ENCODE measurements around the gene ATXN7L1. TPM values are rescaled to one million over a fixed set of nuclear protein-coding genes. Genes with fewer than 3 reads are reported as not detected.

ATXN7L1 gene
- total and polyA plus RNA-seq, 5 donors from 2014 or later = 25.8 to 78.9 (median 26.8) TPM

DNA sequence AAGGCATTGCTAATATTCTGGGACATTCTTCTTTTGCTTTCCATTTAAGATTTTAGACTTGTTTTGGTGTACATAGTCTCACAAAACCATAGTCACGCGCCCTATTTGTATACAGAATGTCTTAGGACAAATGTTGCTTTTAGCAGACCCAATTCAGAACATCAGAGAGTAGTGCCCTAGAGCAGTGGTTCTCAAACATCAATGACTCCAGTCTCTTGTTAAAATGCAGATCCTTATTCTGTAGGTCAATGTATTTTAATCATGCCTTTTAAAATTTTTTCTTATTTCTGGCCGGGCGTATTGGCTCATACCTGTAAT lies 167.7 kb downstream of the ATXN7L1 start:
- peaks cover 0 to 32% (median 11%) of the 10 kb centered on the region in 7 donors for H3K9me3 Mint-ChIP-seq
- H3K36me3 Mint-ChIP-seq = peaks cover 36% of the 10 kb centered on the region
- H3K4me1 Mint-ChIP-seq = peaks cover 19 to 41% (median 26%) of the 10 kb centered on the region in 4 donors
- no peaks in the 10 kb centered on the region for H3K27me3 Mint-ChIP-seq
- Histone ChIP-seq H3K27me3 (ENCODE audit: control insufficient read depth, insufficient read depth, low read length) (no peaks in the 10 kb centered on the region), H3K4me3 (ENCODE audit: low read depth, low read length) (no peak overlapping the region), H3K27ac (ENCODE audit: insufficient read depth, low read length, poor library complexity, severe bottlenecking) (no peak overlapping the region), H3K36me3 (ENCODE audit: control insufficient read depth, insufficient read depth, low read length) (peaks cover 30% of the 10 kb centered on the region), H3K4me1 (ENCODE audit: control insufficient read depth, insufficient read depth, low read length, poor library complexity, severe bottlenecking) (peaks cover 19% of the 10 kb centered on the region), H3K9me3 (ENCODE audit: control insufficient read depth in 2 of 2, low read length in 2 of 2) (peaks cover 18 to 32% of the 10 kb centered on the region in 2 experiments)
- peak overlapping the region in 1 of 3 donors; percentile 67 for H3K27ac Mint-ChIP-seq
- ATAC-seq (ENCODE audit: low read depth in 2 of 2) (no peak), DNase-seq (no peak)
- H3K4me3 Mint-ChIP-seq = peak overlapping the region in 1 of 4 donors; percentile 40

DNA sequence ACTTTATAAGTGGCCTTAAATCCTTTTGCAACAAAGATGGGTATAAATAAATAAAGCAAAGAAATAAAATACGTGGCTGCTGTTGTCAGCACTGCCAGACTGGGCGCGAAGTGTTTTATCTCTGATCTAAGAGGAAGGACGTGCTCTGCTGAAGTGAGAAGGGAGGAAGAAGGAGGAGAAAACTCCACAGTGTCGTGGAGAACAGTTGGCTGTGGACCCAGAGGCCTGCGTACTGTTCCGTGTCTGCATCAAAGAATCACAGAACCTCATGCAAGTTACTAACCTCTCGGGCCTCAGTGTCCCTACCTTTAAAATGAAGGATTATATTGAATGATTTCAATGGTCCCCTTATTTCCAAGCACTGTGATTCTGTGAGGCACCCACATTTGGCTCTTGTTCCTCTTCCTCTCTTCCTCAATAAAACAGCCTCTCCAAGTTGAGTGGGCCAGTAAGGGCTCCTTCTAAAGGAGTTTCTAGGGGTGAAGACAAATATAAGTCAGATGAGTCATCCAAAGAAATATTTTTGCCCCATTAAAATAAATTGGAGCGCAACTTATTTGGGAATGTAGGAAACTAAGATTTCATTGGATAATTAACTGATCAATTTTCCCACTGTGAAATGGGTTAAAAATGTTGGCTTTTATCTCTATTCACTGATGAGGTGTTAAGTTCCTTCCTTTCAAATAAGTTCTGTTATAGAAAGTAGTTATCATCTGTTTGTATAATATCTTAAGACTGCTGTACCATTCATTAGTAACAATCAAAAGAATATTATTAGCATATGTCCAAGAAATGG lies 168.2 kb downstream of the ATXN7L1 start:
- H3K9me3 Mint-ChIP-seq = peaks cover 0 to 27% (median 11%) of the 10 kb centered on the region in 7 donors
- H3K27me3 Mint-ChIP-seq = no peaks in the 10 kb centered on the region
- DNase-seq = peak in 1 of 3 donors; percentile 39
- peaks cover 19% of the 10 kb centered on the region for H3K4me1 ChIP-seq (ENCODE audit: control insufficient read depth, insufficient read depth, low read length, poor library complexity, severe bottlenecking)
- H3K9me3 ChIP-seq (ENCODE audit: control insufficient read depth in 2 of 2, low read length in 2 of 2) = peaks cover 14 to 27% of the 10 kb centered on the region in 2 experiments
- H3K27ac Mint-ChIP-seq = peak overlapping the region in 2 of 3 donors; percentile 65 to 67
- H3K4me1 Mint-ChIP-seq = peaks cover 19 to 45% (median 26%) of the 10 kb centered on the region in 4 donors
- H3K27me3 ChIP-seq (ENCODE audit: control insufficient read depth, insufficient read depth, low read length) = no peaks in the 10 kb centered on the region
- peaks cover 34% of the 10 kb centered on the region for H3K36me3 Mint-ChIP-seq
- H3K36me3 ChIP-seq (ENCODE audit: control insufficient read depth, insufficient read depth, low read length) = peaks cover 25% of the 10 kb centered on the region
- peak overlapping the region; percentile 36 for H3K27ac ChIP-seq (ENCODE audit: insufficient read depth, low read length, poor library complexity, severe bottlenecking)
- H3K4me3 ChIP-seq (ENCODE audit: low read depth, low read length) = peak overlapping the region; percentile 39
- peak overlapping the region in 3 of 4 donors; percentile 40 to 71 (median 54) for H3K4me3 Mint-ChIP-seq
- peak; percentile 62 to 65 for ATAC-seq (ENCODE audit: low read depth in 2 of 2)

DNA sequence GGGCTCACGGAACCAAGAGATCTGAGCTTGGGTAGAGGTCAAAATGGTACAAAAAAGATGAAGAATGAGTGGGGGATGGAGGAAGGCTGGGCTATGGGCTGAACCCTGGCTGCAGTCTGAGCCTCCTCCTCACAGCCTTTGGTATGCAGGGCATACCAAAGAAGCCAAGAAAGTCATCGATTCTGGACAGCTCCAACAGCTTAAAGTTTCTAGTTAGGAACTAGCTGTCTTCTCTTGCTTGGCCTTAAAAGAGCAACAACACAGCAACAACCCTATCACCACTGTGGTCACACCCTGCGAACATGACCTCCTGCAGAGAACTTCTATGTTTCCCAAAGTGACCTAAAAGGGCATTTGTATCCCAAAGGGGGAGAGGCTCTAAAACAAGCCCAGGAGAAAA lies 169.0 kb downstream of the ATXN7L1 start:
- peaks cover 19 to 45% (median 26%) of the 10 kb centered on the region in 4 donors for H3K4me1 Mint-ChIP-seq
- Histone ChIP-seq H3K9me3 (ENCODE audit: control insufficient read depth in 2 of 2, low read length in 2 of 2) (peaks cover 11 to 19% of the 10 kb centered on the region in 2 experiments), H3K4me3 (ENCODE audit: low read depth, low read length) (peak overlapping the region; percentile 39), H3K27ac (ENCODE audit: insufficient read depth, low read length, poor library complexity, severe bottlenecking) (peak overlapping the region; percentile 36), H3K4me1 (ENCODE audit: control insufficient read depth, insufficient read depth, low read length, poor library complexity, severe bottlenecking) (peaks cover 19% of the 10 kb centered on the region), H3K36me3 (ENCODE audit: control insufficient read depth, insufficient read depth, low read length) (peaks cover 17% of the 10 kb centered on the region), H3K27me3 (ENCODE audit: control insufficient read depth, insufficient read depth, low read length) (no peaks in the 10 kb centered on the region)
- no peaks in the 10 kb centered on the region for H3K27me3 Mint-ChIP-seq
- H3K36me3 Mint-ChIP-seq = peaks cover 27% of the 10 kb centered on the region
- H3K27ac Mint-ChIP-seq = peak overlapping the region; percentile 52 to 74 (median 67)
- ATAC-seq (ENCODE audit: low read depth in 2 of 2) (no peak), DNase-seq (no peak)
- H3K9me3 Mint-ChIP-seq = peaks cover 0 to 21% (median 8%) of the 10 kb centered on the region in 7 donors
- peak overlapping the region in 1 of 4 donors; percentile 11 for H3K4me3 Mint-ChIP-seq

DNA sequence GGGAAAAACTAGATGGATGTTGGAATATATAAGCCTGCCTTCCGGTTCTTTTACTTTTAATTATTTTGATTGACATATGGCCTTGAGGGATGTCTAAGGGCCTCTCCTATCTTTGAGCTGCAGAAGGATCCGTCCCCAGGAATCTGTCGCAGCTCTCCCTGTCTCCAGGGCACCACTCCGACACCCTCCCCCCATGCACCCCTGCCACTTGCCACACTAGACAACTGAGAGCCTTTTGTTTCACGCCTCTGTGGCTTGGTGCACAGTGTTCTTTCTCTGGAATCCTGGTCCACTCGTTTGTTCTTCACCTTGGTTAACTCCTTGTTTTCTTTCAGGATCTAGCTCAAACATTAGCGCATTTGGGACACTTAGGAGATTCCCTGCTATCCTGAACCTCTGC lies 171.0 kb downstream of the ATXN7L1 start:
- no peak for ATAC-seq (ENCODE audit: low read depth in 2 of 2)
- Mint-ChIP-seq H3K4me3 (no peak overlapping the region), H3K36me3 (peaks cover 20% of the 10 kb centered on the region), H3K4me1 (peaks cover 19 to 45% (median 26%) of the 10 kb centered on the region in 4 donors), H3K27ac (no peak overlapping the region), H3K9me3 (peaks cover 0 to 4% (median 2%) of the 10 kb centered on the region in 7 donors), H3K27me3 (no peaks in the 10 kb centered on the region)
- Histone ChIP-seq H3K4me3 (ENCODE audit: low read depth, low read length) (no peak overlapping the region), H3K27ac (ENCODE audit: insufficient read depth, low read length, poor library complexity, severe bottlenecking) (no peak overlapping the region), H3K4me1 (ENCODE audit: control insufficient read depth, insufficient read depth, low read length, poor library complexity, severe bottlenecking) (peaks cover 19% of the 10 kb centered on the region), H3K27me3 (ENCODE audit: control insufficient read depth, insufficient read depth, low read length) (no peaks in the 10 kb centered on the region), H3K9me3 (ENCODE audit: control insufficient read depth in 2 of 2, low read length in 2 of 2) (no peaks in the 10 kb centered on the region), H3K36me3 (ENCODE audit: control insufficient read depth, insufficient read depth, low read length) (peaks cover 13% of the 10 kb centered on the region)
- DNase-seq = no peak

DNA sequence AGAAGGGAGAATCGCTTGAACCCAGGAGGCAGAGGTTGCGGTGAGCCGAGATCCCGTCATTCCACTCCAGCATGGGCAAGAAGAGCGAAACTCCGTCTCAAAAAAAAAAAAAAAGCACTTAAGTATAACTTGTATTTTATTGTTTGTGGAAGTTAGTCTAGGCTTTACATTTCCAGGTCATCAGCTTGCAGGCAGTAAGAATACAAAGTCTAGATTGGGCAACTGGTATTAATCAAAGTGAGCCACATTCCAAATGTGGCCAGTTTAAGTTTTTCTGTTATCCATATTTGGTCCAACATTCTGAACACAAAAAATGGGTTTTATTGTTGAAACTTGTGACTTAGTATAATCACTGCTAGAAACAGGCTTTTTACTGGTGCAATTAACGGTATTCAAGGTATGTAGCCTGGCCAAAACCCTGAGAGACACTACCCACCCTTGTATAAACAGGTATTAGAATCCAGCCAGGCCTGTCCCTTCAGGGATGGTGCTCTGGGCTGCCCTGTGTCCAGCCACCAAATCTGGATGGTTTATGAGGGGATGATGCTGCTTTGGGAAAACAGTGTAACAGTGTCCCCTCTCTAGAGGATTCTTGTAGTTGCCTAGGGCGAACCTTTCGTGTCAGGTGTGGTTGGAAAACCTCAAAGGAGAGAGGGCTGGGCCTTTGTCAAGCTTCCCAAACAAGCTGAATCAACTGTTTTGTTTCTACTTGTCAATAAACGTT lies 173.0 kb downstream of the ATXN7L1 start:
- no peaks in the 10 kb centered on the region for H3K27me3 Mint-ChIP-seq
- peaks cover 15 to 37% (median 19%) of the 10 kb centered on the region in 4 donors for H3K4me1 Mint-ChIP-seq
- H3K36me3 Mint-ChIP-seq = peaks cover 18% of the 10 kb centered on the region
- H3K36me3 ChIP-seq (ENCODE audit: control insufficient read depth, insufficient read depth, low read length) = peaks cover 13% of the 10 kb centered on the region
- H3K27ac ChIP-seq (ENCODE audit: insufficient read depth, low read length, poor library complexity, severe bottlenecking) = no peak overlapping the region
- no peak overlapping the region for H3K27ac Mint-ChIP-seq
- DNase-seq (no peak), ATAC-seq (ENCODE audit: low read depth in 2 of 2) (no peak)
- H3K9me3 ChIP-seq (ENCODE audit: control insufficient read depth in 2 of 2, low read length in 2 of 2) = no peaks in the 10 kb centered on the region
- peaks cover 16% of the 10 kb centered on the region for H3K4me1 ChIP-seq (ENCODE audit: control insufficient read depth, insufficient read depth, low read length, poor library complexity, severe bottlenecking)
- no peak overlapping the region for H3K4me3 Mint-ChIP-seq
- H3K9me3 Mint-ChIP-seq = peaks cover 0 to 1% (median 0%) of the 10 kb centered on the region in 7 donors
- no peak overlapping the region for H3K4me3 ChIP-seq (ENCODE audit: low read depth, low read length)
- no peaks in the 10 kb centered on the region for H3K27me3 ChIP-seq (ENCODE audit: control insufficient read depth, insufficient read depth, low read length)

GRCh38 chr7:105699568-105700236 lies 176.7 kb downstream of the ATXN7L1 start:
- H3K27me3 Mint-ChIP-seq = no peaks in the 10 kb centered on the region
- H3K4me3 Mint-ChIP-seq = no peak overlapping the region
- Histone ChIP-seq H3K4me3 (ENCODE audit: low read depth, low read length) (no peak overlapping the region), H3K9me3 (ENCODE audit: control insufficient read depth in 2 of 2, low read length in 2 of 2) (no peaks in the 10 kb centered on the region), H3K36me3 (ENCODE audit: control insufficient read depth, insufficient read depth, low read length) (peaks cover 9% of the 10 kb centered on the region), H3K4me1 (ENCODE audit: control insufficient read depth, insufficient read depth, low read length, poor library complexity, severe bottlenecking) (no peaks in the 10 kb centered on the region), H3K27ac (ENCODE audit: insufficient read depth, low read length, poor library complexity, severe bottlenecking) (no peak overlapping the region), H3K27me3 (ENCODE audit: control insufficient read depth, insufficient read depth, low read length) (no peaks in the 10 kb centered on the region)
- DNase-seq (no peak), ATAC-seq (ENCODE audit: low read depth in 2 of 2) (no peak)
- H3K27ac Mint-ChIP-seq = peak overlapping the region in 1 of 3 donors; percentile 42
- peaks cover 2 to 24% (median 7%) of the 10 kb centered on the region in 4 donors for H3K4me1 Mint-ChIP-seq
- peaks cover 0 to 4% (median 0%) of the 10 kb centered on the region in 7 donors for H3K9me3 Mint-ChIP-seq
- H3K36me3 Mint-ChIP-seq = peaks cover 26% of the 10 kb centered on the region

DNA sequence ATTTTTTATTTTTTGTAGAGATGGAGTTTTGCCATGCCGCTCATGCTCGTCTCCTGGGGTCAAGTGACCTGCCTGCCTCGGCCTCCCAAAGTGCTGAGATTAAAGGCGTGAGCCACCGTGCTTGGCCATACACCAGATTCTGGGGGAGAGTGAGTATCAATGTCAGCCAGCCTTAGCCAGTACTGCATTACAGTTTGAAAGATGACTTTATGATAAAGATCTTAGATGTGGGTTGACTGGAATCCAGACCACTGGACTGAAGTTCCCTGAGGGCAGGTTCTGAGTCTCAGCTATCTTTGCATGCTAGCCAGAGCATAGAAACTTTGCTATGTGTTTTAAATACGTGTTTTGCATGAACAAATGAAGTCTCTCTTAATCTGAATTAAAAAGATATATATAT lies 177.9 kb downstream of the ATXN7L1 start:
- H3K27ac ChIP-seq (ENCODE audit: insufficient read depth, low read length, poor library complexity, severe bottlenecking) = no peak overlapping the region
- peaks cover 9% of the 10 kb centered on the region for H3K36me3 ChIP-seq (ENCODE audit: control insufficient read depth, insufficient read depth, low read length)
- H3K9me3 Mint-ChIP-seq = peaks cover 0 to 4% (median 0%) of the 10 kb centered on the region in 7 donors
- H3K36me3 Mint-ChIP-seq = peaks cover 25% of the 10 kb centered on the region
- H3K4me1 Mint-ChIP-seq = peaks cover 3 to 21% (median 12%) of the 10 kb centered on the region in 4 donors
- no peaks in the 10 kb centered on the region for H3K27me3 ChIP-seq (ENCODE audit: control insufficient read depth, insufficient read depth, low read length)
- no peak overlapping the region for H3K27ac Mint-ChIP-seq
- H3K4me3 Mint-ChIP-seq = no peak overlapping the region
- no peak overlapping the region for H3K4me3 ChIP-seq (ENCODE audit: low read depth, low read length)
- peaks cover 3% of the 10 kb centered on the region for H3K4me1 ChIP-seq (ENCODE audit: control insufficient read depth, insufficient read depth, low read length, poor library complexity, severe bottlenecking)
- ATAC-seq (ENCODE audit: low read depth in 2 of 2) (no peak), DNase-seq (no peak)
- H3K9me3 ChIP-seq (ENCODE audit: control insufficient read depth in 2 of 2, low read length in 2 of 2) = no peaks in the 10 kb centered on the region
- H3K27me3 Mint-ChIP-seq = no peaks in the 10 kb centered on the region

Measured in CD4-positive, CD25-positive, alpha-beta regulatory T cell (primary cell).